Measurements from ENCODE around the gene POLD1. TPM values are rescaled to one million over a fixed set of nuclear protein-coding genes. Genes with fewer than 3 reads are reported as not detected.

The POLD1 gene
- total and polyA plus RNA-seq, 2 of the 13 experiments (the other 11 are each of a cell fraction or from before 2014, with no cell fraction given), result 17.4 to 54.0 TPM

- TF ChIP-seq ZXDC (CRISPR knock-in tag; IDR thresholded peaks at IDR 0.05) (no peak), ZFP62 (CRISPR knock-in tag; IDR thresholded peaks at IDR 0.05) (no peak), ELF3 (CRISPR knock-in tag; IDR thresholded peaks at IDR 0.05) (peak; percentile 79), ZNF747 (CRISPR knock-in tag; IDR thresholded peaks at IDR 0.05; ENCODE audit: borderline replicate concordance) (no peak), HMG20A (CRISPR knock-in tag; IDR thresholded peaks at IDR 0.05; ENCODE audit: borderline replicate concordance) (no peak), MTA1 (CRISPR knock-in tag; IDR thresholded peaks at IDR 0.05; ENCODE audit: borderline replicate concordance) (no peak), FOXJ3 (CRISPR knock-in tag; IDR thresholded peaks at IDR 0.05; ENCODE audit: borderline replicate concordance) (no peak), ZNF367 (CRISPR knock-in tag; IDR thresholded peaks at IDR 0.05; ENCODE audit: borderline replicate concordance) (no peak), DNMT3B (CRISPR knock-in tag; conservative IDR thresholded peaks at IDR 0.05) (no peak), ZNF570 (CRISPR knock-in tag; IDR thresholded peaks at IDR 0.05; ENCODE audit: borderline replicate concordance) (no peak), CREB3 (CRISPR knock-in tag; IDR thresholded peaks at IDR 0.05) (no peak), PHF21A (CRISPR knock-in tag; IDR thresholded peaks at IDR 0.05) (peak; percentile 60; the same call in 1 of the 2 replicates), SPEN (CRISPR knock-in tag; IDR thresholded peaks at IDR 0.05; ENCODE audit: low read depth) (0 out of 2 replicates have a peak, but pooled peaks have one; percentile 30), ZNF343 (CRISPR knock-in tag; IDR thresholded peaks at IDR 0.05) (no peak; the same call in 1 of the 2 replicates), ARNTL (CRISPR knock-in tag; IDR thresholded peaks at IDR 0.05) (no peak), MAFF (IDR thresholded peaks at IDR 0.05; ENCODE audit: low read depth, low read length) (no peak), NFYB (CRISPR knock-in tag; IDR thresholded peaks at IDR 0.05) (no peak), MZF1 (CRISPR knock-in tag; IDR thresholded peaks at IDR 0.05; ENCODE audit: borderline replicate concordance) (no peak), ZNF567 (CRISPR knock-in tag; IDR thresholded peaks at IDR 0.05; ENCODE audit: borderline replicate concordance) (no peak), THYN1 (CRISPR knock-in tag; IDR thresholded peaks at IDR 0.05; ENCODE audit: borderline replicate concordance, low read depth) (no peak), ZNF737 (CRISPR knock-in tag; IDR thresholded peaks at IDR 0.05; ENCODE audit: borderline replicate concordance) (no peak), ZBTB34 (CRISPR knock-in tag; IDR thresholded peaks at IDR 0.05) (no peak), KLF11 (CRISPR knock-in tag; IDR thresholded peaks at IDR 0.05) (no peak)
Observed at GRCh38 chr19:50349277-50350057, 34.7 kb upstream of the POLD1 start (continued).

Data from HepG2 (cell line).